ENCODE results near the gene LYRM1.
"Not testable (repeated sequence)": the region's sequence is repeated elsewhere in the genome, so short reads cannot be mapped to it uniquely, and the experiment has no call there.

The LYRM1 gene, protein sequence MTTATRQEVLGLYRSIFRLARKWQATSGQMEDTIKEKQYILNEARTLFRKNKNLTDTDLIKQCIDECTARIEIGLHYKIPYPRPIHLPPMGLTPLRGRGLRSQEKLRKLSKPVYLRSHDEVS

DNA sequence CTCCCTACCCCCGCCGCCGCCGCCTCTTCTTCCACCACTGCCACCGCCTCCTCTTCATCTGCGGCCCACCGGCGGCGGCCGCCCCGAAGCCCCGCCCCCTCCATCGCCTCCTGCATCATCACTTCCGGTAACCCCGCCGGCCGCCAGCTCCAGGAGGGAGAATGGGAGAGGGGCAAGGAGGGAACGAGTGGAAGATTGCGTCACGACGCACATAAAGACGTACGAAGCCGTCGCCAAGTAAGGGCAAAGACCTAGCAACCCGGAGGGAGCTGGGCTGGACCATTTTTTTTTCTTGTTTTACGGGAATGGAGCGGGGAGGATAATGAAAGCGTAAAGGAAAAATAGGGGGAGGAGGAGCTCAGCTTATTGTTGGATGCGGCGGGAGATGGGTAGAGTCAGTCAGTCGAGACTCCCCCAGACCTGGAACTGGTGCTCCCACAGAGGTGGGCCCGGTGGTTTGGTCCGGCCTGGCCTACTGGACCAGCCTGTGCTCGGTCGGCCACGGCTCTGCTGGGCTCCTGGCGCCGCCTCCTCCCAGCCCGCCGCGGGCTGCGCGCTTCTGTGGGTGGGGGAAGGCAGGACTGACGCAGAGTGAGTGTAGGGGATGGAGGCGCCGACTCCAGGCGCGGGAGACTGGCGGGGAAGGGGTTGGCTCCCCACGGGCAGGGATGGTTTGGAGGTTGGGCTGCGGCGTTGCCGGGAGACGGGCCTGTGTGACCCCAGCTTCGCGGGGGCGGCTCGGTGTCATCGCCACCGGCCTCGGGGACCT lies at the start of gene LYRM1, which contains the start of gene DCUN1D3:
Gene LYRM1 (plus strand): TSS at position 473 of the 769 bp plus-strand sequence. CDS start 14,785 bp downstream, outside the sequence.
Gene DCUN1D3 (minus strand): TSS at position 60 of the 769 bp plus-strand sequence. CDS start 37,820 bp downstream, outside the sequence.
- peak; percentile 93 for DNase-seq (ENCODE audit: low spot score)

DNA sequence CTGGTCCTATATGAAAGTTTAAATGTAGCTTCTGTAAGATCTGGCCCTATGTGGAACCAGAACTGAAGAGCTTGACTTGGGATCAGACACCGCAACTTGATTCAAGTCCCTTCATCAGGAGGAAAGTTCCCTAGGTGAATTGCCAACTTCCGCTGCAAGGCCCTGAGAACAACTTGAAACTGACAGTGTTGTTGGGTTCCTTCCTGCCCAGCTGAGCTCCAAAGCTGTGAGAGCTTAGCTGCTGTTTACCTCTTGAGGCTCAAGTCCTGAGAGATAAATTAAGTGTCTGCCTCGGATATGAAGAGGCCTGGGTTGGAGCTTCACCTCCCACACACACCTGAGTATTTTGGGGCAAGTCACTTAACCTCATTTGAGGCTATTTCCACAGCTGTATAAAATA lies 49.6 kb upstream of the LYRM1 start:
- DNase-seq (ENCODE audit: low spot score): no peak

DNA sequence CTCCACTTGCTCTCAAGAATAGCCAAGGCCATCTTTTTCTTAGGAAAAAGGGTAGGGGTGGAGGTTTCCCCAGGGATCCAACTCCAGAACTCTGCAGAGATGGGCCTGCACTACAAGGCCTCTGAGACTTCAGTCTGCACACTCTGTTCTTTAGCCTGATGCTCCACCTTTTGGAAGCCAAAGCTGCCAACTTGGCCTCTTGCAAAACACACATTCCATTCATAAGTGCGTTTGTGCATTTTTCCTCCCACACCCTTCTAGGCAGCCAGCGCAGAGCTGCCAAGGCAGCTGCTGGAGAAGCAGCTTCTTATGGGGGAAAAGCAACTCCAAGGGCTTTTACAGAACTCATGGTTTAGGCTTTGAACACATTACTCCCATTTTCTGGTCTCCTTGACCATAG lies 49.0 kb upstream of the LYRM1 start:
- no peak for DNase-seq (ENCODE audit: low spot score)

DNA sequence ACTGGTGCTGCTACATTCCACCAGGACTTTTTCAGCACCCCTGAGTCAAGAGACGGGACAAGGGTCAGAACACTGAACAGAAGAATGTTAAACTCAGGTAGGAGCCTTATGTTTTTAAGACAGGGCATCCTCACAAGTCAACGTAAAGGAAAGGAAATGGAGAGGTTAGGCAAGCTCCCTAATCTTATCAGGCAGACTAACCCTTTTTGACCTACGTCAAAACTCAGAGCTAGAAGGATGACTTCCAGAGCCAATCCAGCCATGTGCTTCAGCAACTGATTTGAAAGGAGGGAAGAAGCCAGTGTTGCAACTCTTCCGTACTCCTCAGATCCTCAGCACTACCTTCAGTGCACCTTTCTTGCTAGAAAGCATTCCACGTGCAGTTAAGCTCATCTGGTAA lies 47.4 kb upstream of the LYRM1 start:
- no peak for DNase-seq (ENCODE audit: low spot score)

DNA sequence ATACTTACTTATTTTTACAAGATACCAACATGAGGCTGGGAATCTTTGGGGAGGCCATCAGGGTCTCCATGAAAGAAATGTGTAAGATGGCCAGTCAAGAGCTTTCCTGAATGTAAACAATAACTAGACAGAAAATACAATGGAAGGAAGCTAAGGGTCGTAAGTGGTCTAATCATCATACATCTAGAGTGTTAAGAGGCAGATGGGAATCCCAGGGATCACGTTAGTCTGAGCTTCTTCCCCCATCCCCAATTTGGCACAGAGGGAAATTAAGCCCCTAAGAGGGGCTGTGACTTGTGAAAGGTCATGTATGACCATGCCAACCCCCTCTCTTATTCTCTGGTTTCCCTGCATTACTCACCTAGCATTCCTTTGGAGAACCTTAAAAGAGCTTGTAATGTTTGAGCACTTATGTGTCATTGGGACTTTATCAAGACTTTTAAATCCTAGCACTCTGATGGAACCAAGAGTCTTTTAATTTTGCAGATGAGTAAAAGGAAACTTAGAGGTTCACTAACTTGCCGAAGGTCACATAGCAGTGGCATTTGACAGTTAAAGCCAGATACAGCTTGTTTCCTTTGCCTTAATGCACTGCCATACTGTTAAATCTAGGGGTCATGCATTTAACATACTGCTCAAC lies 46.5 kb upstream of the LYRM1 start:
- no peak for DNase-seq (ENCODE audit: low spot score)

DNA sequence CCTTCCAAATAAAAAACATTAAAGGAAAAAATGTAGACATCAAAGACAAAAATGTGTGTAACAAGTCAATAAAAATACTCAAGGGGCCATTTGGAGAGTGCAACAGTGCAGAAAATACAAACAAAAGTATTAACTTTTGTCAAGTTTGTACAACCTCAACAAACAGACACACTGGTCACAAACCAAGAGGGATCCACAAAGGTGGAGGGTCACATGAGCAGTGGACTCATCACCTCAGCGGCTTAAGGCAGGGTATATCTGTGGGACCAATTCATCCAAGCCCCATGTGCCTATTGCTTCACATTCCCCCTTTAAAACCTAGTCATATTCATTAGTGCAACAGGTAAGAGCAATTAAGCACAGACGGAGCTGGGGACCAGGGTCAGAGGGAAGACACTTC lies 45.6 kb upstream of the LYRM1 start:
- DNase-seq (ENCODE audit: low spot score): no peak

DNA sequence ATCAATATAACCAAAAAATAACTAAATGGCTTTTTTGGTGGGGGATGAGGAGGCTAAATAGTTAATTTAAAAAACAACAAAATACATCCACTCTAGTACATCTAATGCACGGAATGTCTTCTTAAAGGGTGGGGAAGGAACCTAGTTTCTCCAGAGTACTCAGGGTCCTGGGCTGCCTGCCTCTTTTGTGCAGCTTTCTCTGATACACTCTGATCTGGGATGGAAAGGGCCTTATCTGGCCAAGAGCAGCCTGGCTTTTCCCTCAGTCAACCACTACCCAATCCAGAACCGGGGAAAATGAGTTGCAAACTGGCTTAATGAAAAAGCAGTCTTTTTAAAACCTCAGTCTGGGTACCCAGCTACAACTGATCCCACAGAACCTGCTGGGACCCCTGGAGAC lies 43.3 kb upstream of the LYRM1 start:
- no peak for DNase-seq (ENCODE audit: low spot score)

DNA sequence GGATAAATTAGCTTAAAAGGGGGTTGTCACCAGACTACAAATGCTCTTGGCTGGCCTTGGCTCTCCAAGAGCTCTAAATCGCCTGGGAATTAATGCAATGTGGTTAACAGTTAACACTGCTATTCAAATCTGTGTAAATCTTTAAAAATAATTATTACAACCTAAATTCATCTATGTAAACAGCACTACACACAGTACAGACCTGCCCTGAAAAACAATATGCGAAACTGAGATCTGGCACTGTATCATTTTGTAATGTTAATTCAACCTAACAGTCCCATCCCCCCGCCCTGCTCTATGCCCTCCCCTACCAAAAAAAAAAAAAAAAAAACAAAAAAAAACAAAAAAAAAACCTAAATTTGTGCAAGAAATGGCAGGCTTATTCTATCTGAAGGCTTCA lies 41.3 kb upstream of the LYRM1 start:
- no peak for DNase-seq (ENCODE audit: low spot score)

DNA sequence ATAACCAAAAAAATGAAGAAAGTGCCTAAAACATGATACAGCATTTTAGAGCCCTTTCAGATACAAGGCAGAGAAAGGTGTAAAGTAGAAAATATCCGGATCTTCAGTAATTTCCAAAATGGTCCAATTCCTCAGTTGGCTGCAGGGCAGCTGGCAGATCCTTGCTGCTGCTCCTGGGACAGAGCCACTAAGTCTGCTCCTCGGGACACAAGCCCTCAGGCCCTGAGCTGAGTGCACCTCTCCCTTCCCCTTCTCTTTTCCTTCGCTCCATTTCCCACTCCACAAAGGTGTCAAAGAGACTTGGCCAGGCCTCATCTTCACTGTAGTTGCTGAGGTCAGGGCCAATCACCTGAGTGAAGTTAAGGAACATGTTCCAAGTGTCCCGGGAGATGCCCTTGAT lies 40.9 kb upstream of the LYRM1 start:
- no peak for DNase-seq (ENCODE audit: low spot score)

DNA sequence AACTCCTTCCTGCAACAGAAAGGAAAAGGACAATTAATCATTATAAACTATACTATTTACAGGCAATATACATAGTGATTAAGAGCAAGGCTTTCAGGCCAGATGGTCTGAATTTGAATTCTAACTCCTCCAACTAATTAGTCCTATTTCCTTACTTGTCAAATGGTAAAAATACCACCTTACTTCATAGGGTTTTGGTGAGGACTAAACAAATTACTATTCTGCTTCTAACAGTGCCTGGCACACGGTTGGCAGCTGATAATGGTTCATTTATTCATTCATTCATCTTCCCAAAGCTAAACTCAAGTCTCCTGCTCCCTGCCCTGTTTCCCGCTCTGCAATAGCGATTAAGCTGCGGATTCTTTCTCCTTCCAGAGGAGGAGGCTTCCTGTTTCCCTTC lies 40.2 kb upstream of the LYRM1 start:
- DNase-seq (ENCODE audit: low spot score): no peak

DNA sequence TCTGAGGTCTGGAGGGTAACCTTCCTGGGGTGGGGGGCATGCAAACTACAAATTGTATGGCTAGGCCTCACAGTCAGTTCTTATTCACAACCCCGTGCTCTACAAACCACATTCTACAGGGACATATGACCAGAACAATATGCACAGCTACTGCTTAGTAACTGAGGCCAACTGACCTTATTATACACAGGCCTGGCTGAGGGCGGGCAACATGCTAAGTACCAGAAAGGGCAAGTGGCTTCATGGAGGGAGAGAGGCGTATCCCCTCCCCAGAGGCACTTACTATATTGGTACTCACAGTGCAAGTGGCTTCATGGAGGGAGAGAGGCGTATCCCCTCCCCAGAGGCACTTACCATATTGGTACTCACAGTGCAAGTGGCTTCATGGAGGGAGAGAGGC lies 39.6 kb upstream of the LYRM1 start:
- not testable (repeated sequence) for DNase-seq (ENCODE audit: low spot score)

DNA sequence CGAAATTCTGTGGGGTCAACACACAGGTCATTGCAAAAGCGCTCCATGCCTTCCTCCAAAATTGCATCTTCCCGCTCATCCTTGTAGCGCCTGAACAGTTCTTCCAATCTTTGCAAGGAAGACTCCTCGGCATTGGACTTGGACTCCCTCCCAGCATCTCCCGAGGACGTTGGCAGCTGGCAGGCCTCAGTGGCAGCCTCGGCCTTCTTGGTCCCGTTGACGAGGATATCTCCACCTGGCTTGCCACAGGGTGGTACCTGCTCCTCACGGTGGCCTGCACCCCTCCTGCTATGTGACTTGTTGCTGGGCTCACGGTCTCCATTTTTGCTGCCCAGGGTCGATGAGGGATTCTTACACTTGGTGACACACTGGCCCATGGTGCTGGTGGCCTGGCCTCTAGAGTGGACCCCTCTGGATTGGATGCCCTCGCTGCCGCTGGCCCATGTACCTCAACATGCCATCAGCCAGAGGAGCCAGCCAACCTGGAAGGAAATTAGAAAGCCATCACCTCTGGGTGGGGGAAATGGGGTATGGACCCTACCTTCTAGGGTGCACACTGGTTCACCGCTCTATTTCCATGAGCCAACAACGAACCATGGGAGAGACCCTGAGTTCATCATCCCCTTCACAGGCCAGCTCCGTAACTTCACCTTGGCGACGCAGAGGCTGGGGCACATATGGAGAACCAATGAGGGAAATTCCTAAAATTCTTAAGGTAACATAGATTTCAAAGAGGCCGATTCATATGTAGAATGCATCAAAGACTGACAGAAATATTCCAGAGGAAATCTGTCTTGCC lies 38.2 kb upstream of the LYRM1 start:
- DNase-seq (ENCODE audit: low spot score): no peak

DNA sequence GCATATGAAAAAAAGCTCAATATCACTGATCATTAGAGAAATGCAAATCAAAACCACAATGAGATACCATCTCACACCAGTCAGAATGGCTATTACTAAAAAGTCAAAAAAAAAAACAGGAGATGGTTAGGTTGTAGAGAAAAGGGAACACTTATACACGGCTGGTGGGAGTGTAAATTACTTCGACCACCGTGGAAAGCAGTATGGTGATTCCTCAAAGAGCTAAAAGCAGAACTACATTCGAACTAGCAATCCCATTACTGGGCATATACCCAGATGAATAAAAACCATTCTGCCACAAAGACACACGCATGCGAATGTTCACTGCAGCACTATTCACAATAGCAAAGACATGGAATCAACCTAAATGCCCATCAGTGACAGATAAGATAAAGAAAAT lies 36.2 kb upstream of the LYRM1 start:
- DNase-seq (ENCODE audit: low spot score): not testable (repeated sequence)

DNA sequence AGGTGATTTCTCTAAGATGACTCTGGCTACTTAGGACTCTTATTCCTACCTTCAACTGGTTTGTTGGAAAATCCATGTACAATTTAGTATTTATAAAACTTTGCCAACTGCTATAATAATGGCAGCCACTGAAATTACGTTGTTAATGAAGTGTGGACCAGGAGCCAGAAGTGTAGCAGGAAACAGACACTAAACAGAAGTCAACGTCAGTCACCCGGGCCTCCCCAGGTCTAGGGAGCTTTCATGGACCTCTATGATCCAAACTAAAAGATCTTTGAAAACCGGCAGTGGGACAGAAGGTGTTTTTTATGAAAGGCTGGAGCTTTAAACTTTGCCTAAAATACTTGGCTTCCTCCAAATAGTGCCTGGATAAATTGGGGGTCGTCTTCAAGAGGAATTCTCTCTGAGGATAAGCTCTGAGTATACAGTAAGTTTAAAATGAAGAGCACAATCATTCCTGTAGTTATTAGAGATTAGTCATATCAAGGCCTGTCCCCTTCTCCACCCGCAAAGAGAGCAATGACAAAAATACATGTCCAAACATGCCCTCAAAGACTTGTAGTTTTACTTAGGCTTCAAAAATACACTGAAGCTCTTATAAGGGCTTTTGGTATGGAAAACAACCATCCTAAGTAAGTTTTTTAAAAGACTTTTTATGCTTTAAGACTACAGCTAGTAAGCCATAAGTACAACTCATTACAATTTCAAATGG lies 35.0 kb upstream of the LYRM1 start:
- DNase-seq (ENCODE audit: low spot score): no peak

DNA sequence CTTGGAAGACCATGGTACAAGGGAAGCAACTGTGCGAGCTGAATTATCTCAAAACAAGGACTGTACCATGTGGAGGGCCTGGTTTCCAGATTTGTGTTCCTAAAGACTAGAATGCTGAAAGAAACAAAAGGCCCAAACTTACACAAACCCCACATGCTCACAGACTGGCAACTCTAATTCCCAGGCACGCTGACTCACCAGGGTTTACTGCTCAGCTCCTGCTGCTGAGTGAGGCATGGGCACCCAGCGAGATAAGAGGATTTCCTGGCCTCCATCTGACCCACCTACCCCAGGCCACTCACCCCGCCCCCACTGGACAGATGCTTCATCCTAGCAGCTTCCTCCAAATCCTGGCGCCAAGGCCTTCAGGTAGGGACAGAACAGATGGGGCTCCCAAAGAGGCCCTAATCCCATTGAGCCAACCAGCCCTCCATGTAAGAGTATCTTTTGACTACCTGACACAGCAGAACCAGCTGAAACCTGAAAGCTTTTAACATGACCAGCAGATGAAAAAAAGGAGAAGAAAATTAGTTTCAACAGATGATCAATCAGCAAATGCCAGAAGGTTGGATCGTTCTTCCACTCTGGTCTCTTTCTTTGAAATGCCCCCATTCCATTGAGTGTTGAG lies 34.3 kb upstream of the LYRM1 start:
- DNase-seq (ENCODE audit: low spot score): no peak

DNA sequence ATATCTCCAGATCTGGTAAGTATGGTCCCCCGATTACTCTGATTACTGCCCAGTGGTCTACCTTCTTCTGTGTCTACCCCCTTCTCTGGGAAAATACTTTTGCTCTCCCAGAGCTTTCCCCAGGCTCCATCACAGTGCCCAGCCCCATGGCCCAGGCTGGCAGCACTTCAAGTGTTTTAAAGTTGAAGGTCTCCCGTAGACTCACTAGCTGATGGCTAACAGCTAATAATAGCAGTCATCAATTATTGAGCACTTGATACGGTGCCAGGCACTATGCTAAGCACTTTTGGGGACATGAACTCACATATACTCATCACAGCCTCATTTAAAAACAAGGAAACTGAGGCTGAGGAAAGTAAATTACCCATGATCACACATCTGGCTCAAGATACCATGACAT lies 33.8 kb upstream of the LYRM1 start:
- no peak for DNase-seq (ENCODE audit: low spot score)

DNA sequence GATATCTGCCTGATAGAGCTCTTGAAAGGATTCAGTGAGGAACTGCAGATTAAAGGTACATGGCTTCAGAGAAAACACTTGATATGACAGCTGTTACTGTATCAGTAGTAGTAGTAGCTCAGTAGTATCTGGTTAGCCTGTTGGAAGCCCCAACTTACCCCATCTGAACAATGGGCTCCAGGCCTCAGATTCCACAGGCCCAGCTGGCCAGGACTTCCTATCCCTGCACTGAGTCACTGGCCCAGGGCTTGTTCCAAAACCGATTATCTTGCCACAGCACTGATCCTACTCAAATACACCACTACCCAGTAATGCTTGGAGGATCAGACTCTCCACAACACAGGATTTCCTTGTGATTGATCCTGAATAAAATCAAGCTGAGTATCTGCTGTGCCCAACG lies 33.0 kb upstream of the LYRM1 start:
- no peak for DNase-seq (ENCODE audit: low spot score)

DNA sequence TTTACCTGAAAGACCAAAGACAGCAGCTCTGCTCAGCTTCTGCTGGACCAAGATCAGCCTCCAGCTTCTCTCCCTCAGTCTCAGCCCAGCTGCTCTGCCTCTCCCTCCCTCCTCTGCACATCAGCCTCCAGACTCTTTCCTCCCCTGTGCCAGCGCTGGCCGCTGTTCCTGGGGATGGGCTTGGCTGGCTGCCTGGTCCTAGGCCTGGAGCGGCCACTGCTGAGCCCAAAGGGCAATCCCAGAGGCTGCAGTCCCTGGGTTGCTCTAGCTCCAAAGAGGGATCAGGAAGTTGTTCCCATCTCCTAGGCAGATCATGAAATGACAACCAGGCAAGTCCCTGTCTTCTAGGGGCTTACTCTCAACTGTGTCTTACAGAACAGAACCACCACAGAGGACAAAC lies 31.7 kb upstream of the LYRM1 start:
- DNase-seq (ENCODE audit: low spot score): no peak

DNA sequence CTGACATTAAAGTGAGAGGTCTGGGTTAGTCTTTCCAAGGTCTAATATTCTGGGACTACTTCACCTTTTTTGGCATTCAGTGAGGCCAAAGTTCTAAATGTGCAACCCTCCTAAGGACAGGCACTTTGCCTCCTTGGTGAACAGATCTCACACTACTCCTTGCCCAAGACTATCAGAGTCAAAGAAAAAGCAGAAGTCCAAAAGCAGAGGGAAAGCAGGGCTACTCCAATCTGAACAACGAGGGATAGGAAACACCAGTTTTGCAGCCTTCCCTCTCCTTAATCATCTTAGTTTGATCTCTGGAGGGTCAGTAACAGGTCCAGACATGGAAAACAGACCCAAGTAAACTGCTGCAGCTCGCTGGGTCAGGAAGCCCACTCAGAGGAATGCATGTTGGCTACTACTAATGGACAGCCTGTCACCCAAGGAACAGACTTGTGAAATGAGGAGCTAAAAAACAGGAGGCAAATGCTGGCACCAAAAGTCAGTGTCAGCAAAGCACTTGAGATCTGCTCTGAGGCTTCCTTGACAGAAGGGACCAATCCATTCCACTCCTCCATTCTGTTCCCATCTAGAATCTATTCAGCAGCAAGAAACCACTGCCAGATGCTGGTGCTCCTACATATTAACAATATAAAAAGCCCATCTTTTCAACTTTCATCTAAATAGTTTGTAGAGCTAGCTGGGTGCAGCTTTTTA lies 30.3 kb upstream of the LYRM1 start:
- DNase-seq (ENCODE audit: low spot score): no peak

DNA sequence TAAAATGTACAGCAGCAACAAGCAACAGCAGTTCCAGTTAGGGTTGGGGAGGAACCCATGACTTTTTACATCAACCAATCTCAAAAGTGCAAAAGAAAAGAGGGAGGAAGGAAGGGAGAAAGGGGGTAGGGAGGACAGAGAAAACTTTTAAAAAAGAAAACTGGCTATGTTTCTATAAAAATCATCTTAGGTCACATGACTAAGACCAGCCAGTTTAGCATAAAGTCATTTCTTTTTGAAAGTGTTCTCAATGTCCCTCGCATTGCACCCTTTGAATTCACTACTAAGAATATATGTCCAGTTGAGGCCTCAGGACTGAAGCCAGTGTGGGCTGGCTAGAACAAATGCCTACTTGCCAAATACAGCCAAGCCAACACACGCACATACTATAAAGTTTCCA lies 29.3 kb upstream of the LYRM1 start:
- no peak for DNase-seq (ENCODE audit: low spot score)
